Activated T-helper 2 cell treated with anti-CD3 and anti-CD28 coated beads, Interferon-gamma antibody, Interleukin-2, Interleukin-4, amounts not matched to agents 10 μg/mL and 5 μg/mL and 100 μg/mL, durations not matched to agents 14 hours and 24 hours and 36 hours (primary cell): ENCODE data around the gene WARS2. TPM values are rescaled to one million over a fixed set of nuclear protein-coding genes. Genes with fewer than 3 reads are reported as not detected.
"Not testable (repeated sequence)": the region's sequence is repeated elsewhere in the genome, so short reads cannot be mapped to it uniquely, and the experiment has no call there.

Source experiments
- DNase-seq: peaks from one replicate; pipeline ENCODE4 v3.0.0; 2021; ENCODE audit warnings: low spot score
- H3K27ac Mint-ChIP-seq: one replicate; pipeline ENCODE4 v1.8.0; 2021; ENCODE audit warnings: mixed read lengths
- H3K27me3 Mint-ChIP-seq: one replicate; pipeline ENCODE4 v1.8.0; 2021; ENCODE audit warnings: low read depth, mixed read lengths
- H3K36me3 Mint-ChIP-seq: one replicate; pipeline ENCODE4 v1.8.0; 2021; ENCODE audit warnings: low read depth, mixed read lengths
- H3K4me1 Mint-ChIP-seq: one replicate; pipeline ENCODE4 v1.8.0; 2021; ENCODE audit warnings: low read depth, mixed read lengths
- H3K4me3 Mint-ChIP-seq: one replicate; pipeline ENCODE4 v1.8.0; 2021; ENCODE audit warnings: low read depth, mild to moderate bottlenecking, moderate library complexity, mixed read lengths
- H3K9me3 Mint-ChIP-seq: one replicate; pipeline ENCODE4 v1.8.0; 2021; ENCODE audit warnings: mixed read lengths
- intact Hi-C: fragments of 100-400 bp; cut with micrococcal nuclease; formaldehyde crosslinking; loops from one replicate; pipeline ENCODE4 v1.15.1; 2023
- total RNA-seq: library from RNA; stranded (reverse); gene quantifications from 2 replicates; pipeline ENCODE4 v1.2.3, GENCODE V29; 2022

WARS2 gene
- total RNA-seq, 1 donor from 2014 or later = 20.1 TPM

DNA sequence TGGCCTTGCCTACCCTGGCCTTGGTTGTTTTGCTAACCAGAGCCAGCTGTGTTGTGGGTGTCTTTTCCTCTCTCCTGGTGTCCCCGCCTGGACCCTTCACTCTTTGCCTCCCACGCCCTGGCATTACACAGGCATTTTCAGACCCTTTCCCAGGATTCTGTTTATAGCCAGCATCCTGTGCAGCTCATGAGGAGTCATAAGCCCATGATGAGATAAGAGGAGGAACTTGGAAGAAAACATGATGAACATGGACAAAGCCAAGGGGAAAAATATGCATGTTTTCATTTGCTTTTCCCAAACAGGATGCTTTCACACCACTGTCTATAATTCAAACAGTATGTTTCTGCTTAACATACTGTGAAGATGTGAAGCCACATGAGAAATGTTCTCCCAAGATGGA is 18.7 kb upstream of the WARS2 start:
- intact Hi-C loops = no loop called here
- no peak for DNase-seq
- Mint-ChIP-seq H3K9me3 (peaks cover 3% of the 10 kb centered on the region), H3K4me3 (no peak overlapping the region), H3K27ac (no peak overlapping the region), H3K4me1 (no peaks in the 10 kb centered on the region), H3K27me3 (no peaks in the 10 kb centered on the region), H3K36me3 (peaks cover 64% of the 10 kb centered on the region)

DNA sequence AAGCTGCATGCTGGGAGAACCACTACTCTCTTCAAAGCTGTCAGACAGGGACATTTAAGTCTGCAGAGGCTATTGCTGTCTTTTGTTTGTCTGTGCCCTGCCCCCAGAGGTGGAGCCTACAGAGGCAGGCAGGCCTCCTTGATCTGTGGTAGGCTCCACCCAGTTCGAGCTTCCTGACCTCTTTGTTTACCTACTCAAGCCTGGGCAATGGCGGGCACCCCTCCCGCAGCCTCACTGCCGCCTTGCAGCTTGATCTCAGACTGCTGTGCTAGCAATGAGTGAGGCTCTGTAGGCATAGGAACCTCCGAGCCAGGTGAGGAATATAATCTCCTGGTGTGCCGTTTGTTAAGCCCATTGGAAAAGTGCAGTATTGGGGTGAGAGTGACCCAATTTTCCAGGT is 16.3 kb upstream of the WARS2 start:
- H3K36me3 Mint-ChIP-seq = peaks cover 72% of the 10 kb centered on the region
- H3K9me3 Mint-ChIP-seq, H3K4me1 Mint-ChIP-seq, intact Hi-C loops, DNase-seq, H3K27me3 Mint-ChIP-seq, H3K4me3 Mint-ChIP-seq, H3K27ac Mint-ChIP-seq: not testable (repeated sequence)

DNA sequence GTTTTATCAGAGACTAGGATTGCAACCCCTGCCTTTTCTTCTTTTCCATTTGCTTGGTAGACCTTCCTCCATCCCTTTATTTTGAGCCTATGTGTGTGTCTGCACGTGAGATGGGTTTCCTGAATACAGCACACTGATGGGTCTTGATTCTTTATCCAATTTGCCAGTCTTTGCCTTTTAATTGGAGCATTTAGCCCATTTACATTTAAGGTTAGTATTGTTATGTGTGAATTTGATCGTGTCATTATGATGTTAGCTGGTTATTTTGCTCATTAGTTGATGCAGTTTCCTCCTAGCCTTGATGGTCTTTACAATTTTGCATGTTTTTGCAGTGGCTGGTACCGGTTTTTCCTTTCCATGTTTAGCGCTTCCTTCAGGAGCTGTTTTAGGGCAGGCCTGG is 14.6 kb upstream of the WARS2 start:
- intact Hi-C loops, H3K4me1 Mint-ChIP-seq, DNase-seq, H3K27me3 Mint-ChIP-seq, H3K27ac Mint-ChIP-seq, H3K9me3 Mint-ChIP-seq, H3K4me3 Mint-ChIP-seq: not testable (repeated sequence)
- peaks cover 77% of the 10 kb centered on the region for H3K36me3 Mint-ChIP-seq

DNA sequence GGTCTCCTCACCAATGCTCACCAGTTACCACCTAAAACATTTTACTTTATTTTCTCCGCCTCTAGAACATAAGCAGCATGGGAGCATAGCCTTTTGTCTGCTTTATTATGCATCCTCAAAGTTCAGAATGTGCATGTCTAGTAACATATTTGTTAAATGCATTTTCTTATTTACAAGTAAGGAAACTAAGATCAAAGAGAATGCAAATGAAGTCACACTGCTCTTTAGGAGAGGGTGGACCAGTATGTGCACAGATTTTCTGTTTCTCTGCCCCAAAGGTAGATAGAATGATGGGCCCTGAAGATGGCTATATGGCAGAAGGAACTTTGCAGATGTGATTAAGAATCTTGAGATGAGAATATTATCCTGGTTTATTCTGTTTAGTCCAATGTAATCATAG is 9.7 kb upstream of the WARS2 start:
- intact Hi-C loops = no loop called here
- Mint-ChIP-seq H3K9me3 (peaks cover 4% of the 10 kb centered on the region), H3K4me3 (no peak overlapping the region), H3K36me3 (peaks cover 56% of the 10 kb centered on the region), H3K27me3 (no peaks in the 10 kb centered on the region), H3K4me1 (peaks cover 10% of the 10 kb centered on the region), H3K27ac (no peak overlapping the region)
- no peak for DNase-seq

DNA sequence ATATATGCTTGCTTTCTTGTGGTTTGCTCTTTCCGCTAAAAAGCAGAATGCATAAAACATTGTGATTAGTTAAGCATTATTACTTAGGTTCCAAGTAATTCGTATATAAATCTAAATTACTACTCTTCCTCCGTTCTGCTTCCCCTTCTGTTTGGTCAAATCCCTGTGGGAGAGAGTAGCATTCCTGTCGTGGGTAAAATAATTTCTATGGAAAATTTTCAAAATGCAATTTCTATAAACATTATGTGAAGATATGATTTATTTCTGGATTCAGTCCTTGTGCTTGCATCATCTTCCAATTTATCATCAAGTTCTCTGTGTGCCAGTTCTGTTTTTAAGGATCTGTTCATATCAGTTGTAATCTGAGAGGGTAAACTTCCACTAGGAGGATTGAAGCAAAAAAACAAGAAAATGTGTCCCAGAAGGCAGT is 7.2 kb upstream of the WARS2 start:
- intact Hi-C loops = no loop called here
- Mint-ChIP-seq H3K9me3 (no peaks in the 10 kb centered on the region), H3K36me3 (peaks cover 45% of the 10 kb centered on the region), H3K4me1 (peaks cover 18% of the 10 kb centered on the region), H3K27me3 (no peaks in the 10 kb centered on the region), H3K27ac (no peak overlapping the region), H3K4me3 (no peak overlapping the region)
- no peak for DNase-seq

DNA sequence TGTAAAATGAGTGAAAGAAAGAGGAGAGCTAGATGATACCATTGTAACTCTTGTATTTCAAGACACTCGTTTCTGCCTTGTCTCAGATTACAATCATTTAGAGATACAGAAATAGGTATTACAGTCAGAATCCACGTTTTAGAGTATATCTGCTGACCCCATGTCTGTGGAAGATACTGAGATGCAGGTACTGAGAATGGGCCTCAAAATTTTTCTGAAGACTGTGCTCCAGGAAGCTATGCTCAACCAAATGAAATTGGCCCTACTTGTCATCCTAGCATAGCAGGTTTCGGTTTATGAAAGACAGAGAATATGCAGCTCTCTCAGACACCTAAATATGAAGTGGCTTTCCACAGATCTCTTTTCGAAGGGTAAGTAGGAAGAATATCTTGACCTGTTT is 6.0 kb upstream of the WARS2 start:
- no peak overlapping the region for H3K4me3 Mint-ChIP-seq
- H3K4me1 Mint-ChIP-seq = peaks cover 24% of the 10 kb centered on the region
- no peak for DNase-seq
- H3K27ac Mint-ChIP-seq = no peak overlapping the region
- intact Hi-C loops = no loop called here
- no peaks in the 10 kb centered on the region for H3K27me3 Mint-ChIP-seq
- H3K9me3 Mint-ChIP-seq = no peaks in the 10 kb centered on the region
- peaks cover 45% of the 10 kb centered on the region for H3K36me3 Mint-ChIP-seq

DNA sequence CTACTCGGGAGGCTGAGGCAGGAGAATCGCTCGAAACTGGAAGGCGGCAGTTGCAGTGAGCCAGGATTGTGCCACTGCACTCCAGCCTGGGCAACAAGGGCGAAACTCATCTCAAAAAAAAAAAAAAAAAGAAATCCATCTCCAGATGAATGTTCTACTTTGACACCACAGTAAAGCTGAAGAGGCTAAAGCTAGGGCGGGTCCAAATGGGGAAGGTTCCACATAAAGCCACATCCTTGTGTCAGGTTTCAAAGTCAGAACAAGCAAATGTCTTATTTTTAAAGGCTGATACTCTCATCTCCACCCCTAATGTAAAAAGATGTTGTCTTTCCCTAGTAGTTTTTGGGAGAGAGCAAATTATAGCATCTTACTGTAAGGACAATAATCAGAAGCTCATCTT is 4.4 kb upstream of the WARS2 start:
- H3K4me3 Mint-ChIP-seq = no peak overlapping the region
- intact Hi-C loops = no loop called here
- DNase-seq = no peak
- no peaks in the 10 kb centered on the region for H3K27me3 Mint-ChIP-seq
- H3K4me1 Mint-ChIP-seq = peaks cover 28% of the 10 kb centered on the region
- H3K36me3 Mint-ChIP-seq = peaks cover 38% of the 10 kb centered on the region
- H3K27ac Mint-ChIP-seq = no peak overlapping the region
- no peaks in the 10 kb centered on the region for H3K9me3 Mint-ChIP-seq

DNA sequence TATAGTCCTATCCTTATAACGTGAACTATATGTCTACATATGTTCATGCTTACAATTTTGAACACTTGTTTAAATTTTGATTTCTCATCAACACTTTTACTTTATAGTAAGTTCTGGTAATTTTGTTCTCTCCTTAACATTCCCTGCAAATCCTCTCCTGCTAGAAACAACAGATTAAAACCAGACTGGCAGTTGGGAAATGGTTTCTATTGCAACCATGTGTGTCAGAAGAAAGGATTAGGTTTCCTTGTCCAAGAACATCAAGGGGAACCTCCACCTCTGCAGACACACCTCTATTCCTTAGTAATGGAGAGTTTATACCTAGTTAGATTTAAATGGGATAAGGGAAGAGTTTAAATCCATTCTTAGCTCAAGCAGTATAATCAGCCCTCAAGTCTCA is 3.3 kb upstream of the WARS2 start:
- Mint-ChIP-seq H3K4me3 (no peak overlapping the region), H3K36me3 (peaks cover 32% of the 10 kb centered on the region), H3K27me3 (no peaks in the 10 kb centered on the region), H3K27ac (no peak overlapping the region), H3K4me1 (peaks cover 30% of the 10 kb centered on the region), H3K9me3 (no peaks in the 10 kb centered on the region)
- no peak for DNase-seq
- intact Hi-C loops = no loop called here

DNA sequence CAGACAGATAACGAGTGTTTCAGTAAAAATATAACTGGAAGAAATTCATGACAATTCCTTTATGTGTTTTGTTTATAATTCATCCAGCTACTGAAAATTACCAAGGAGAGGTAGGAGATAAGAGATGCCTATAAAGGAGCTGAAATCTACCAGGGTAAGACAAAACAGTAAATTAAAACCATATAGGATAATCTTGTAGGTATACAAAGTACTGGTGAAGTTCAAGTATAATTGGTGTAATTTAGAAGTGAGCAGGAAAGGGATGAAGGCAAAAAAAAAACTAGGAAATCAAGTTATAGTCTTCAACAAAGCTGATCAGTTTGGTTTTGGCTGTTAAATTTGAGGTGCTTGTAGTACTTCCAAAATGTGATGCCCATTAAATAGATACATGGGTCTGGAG is 1.2 kb upstream of the WARS2 start:
- Mint-ChIP-seq H3K27me3 (no peaks in the 10 kb centered on the region), H3K27ac (no peak overlapping the region)
- intact Hi-C loops = no loop called here

DNA sequence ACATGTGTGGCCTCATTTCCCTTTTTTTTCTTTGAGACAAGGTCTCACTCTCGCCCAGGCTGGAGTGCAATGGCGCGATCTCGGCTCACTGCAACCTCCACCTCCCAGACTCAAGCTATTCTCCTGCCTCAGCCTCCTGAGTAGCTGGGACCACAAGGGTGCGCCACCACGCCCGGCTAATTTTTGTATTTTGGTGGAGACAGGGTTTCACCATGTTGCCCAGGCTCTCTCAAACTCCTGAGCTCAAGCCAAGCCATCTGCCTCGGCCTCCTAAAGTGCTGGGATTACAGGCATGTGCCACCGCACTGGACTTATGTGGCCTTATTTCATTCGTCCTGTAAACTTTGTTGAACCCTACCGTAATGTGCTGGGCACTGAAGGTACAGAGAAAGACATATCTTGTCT is 569 bp upstream of the WARS2 start:
- no peak overlapping the region for H3K27ac Mint-ChIP-seq
- H3K4me3 Mint-ChIP-seq = no peak overlapping the region
- peaks cover 24% of the 10 kb centered on the region for H3K4me1 Mint-ChIP-seq
- intact Hi-C loops = no loop called here
- H3K27me3 Mint-ChIP-seq = no peaks in the 10 kb centered on the region
- H3K9me3 Mint-ChIP-seq = no peaks in the 10 kb centered on the region
- DNase-seq = peak; percentile 36
- H3K36me3 Mint-ChIP-seq = peaks cover 22% of the 10 kb centered on the region

More for the DNA sequence above, 1.2 kb upstream of the WARS2 start:
- no peak overlapping the region for H3K4me3 Mint-ChIP-seq
- H3K36me3 Mint-ChIP-seq = peaks cover 24% of the 10 kb centered on the region
- DNase-seq = no peak
- no peaks in the 10 kb centered on the region for H3K9me3 Mint-ChIP-seq
- H3K4me1 Mint-ChIP-seq = peaks cover 29% of the 10 kb centered on the region

DNA sequence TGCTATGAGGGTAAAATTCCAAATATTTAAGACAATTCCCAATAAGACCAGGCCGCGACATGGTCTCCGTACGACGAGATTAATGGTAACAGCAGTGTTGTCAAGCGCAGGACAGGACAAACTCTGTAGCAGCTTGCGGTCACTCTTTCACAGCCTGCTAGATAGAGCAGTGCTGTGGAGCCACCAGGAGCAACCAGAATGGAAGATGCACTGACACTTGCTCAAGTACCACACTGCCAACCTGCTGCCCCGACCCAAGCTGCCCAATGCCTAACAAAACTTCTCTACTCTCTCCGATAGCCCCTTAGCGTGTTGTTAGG is 636 bp downstream of the WARS2 start:
- Mint-ChIP-seq H3K27me3 (no peaks in the 10 kb centered on the region), H3K36me3 (peaks cover 19% of the 10 kb centered on the region), H3K9me3 (no peaks in the 10 kb centered on the region), H3K27ac (no peak overlapping the region), H3K4me1 (peaks cover 19% of the 10 kb centered on the region), H3K4me3 (no peak overlapping the region)
- no peak for DNase-seq
- intact Hi-C loops = no loop called here

DNA sequence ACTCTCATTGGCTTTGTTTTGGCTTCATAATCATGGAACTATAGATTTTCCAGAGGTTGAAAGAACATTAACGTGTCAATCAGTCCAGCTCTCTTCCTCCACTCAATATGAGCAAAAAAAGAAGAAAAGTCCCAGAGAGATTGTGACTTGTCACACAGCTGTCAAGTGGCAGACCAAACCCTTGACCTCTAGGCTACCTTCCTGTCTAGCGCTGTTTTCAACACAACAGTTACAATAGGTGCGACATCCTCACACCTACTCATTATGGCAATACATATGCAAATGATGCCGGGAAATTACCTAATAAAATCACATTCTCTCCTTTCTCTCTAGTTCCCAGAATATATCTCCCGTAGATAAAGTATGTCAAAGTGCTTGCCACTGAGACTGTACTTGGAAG is 1.1 kb downstream of the WARS2 start:
- Mint-ChIP-seq H3K4me1 (peaks cover 18% of the 10 kb centered on the region), H3K27me3 (no peaks in the 10 kb centered on the region), H3K9me3 (no peaks in the 10 kb centered on the region), H3K27ac (no peak overlapping the region), H3K4me3 (no peak overlapping the region), H3K36me3 (peaks cover 19% of the 10 kb centered on the region)
- intact Hi-C loops = no loop called here
- no peak for DNase-seq

DNA sequence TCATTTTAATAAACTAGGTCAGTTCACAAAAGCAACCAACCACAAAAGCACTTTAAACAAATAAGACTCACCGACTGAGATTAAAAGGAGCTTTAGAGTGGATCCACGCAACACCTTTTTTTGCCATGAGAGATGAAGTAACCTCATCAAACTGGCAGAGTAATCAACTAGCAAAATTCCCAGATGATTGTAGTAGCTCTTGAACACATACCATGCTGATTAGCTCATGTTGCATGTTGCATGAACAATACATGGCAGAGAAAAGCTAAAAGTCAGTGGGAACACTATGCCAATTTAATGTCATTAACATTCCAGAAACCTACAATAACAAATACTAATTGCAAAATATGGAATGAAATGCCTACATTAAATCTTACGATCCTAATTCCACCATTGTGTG is 4.1 kb downstream of the WARS2 start:
- no peak overlapping the region for H3K4me3 Mint-ChIP-seq
- H3K9me3 Mint-ChIP-seq = no peaks in the 10 kb centered on the region
- DNase-seq = no peak
- H3K36me3 Mint-ChIP-seq = peaks cover 4% of the 10 kb centered on the region
- intact Hi-C loops = no loop called here
- no peaks in the 10 kb centered on the region for H3K27me3 Mint-ChIP-seq
- H3K4me1 Mint-ChIP-seq = peaks cover 6% of the 10 kb centered on the region
- H3K27ac Mint-ChIP-seq = no peak overlapping the region

DNA sequence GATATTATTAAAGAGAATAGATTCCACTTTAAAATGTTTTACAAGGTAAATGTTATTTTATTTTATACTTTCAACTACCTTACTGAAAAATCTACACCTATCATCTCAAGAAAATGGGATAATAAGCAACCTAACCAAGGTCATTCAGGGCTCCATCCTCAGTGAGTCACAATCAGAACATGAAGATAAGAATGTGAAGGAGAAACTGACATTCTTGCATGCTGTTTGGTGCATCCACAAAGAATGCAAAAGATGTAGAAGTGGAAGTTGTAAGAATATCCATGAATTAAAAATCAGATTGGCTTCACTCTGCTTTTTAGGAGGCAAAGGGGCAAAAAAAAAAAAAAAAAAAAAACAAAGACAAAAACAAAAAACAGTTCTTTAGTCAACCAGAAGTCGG is 6.5 kb downstream of the WARS2 start:
- DNase-seq = no peak
- peaks cover 2% of the 10 kb centered on the region for H3K4me1 Mint-ChIP-seq
- no peak overlapping the region for H3K27ac Mint-ChIP-seq
- intact Hi-C loops = no loop called here
- H3K36me3 Mint-ChIP-seq = no peaks in the 10 kb centered on the region
- H3K27me3 Mint-ChIP-seq = no peaks in the 10 kb centered on the region
- H3K9me3 Mint-ChIP-seq = no peaks in the 10 kb centered on the region
- H3K4me3 Mint-ChIP-seq = no peak overlapping the region
